Measurements from ENCODE around the gene CUL4A. TPM values are rescaled to one million over a fixed set of nuclear protein-coding genes. Genes with fewer than 3 reads are reported as not detected.

Gene CUL4A
- total RNA-seq, 1 donor from 2014 or later = 81.3 TPM

GRCh38 chr13:113176822-113177221 lies 32.6 kb upstream of the CUL4A start:
- no peak overlapping the region for H3K27ac ChIP-seq (ENCODE audit: low read depth, low read length)
- no peaks in the 10 kb centered on the region for H3K27me3 ChIP-seq (ENCODE audit: insufficient read depth, low read length)
- Mint-ChIP-seq H3K4me3 (ENCODE audit: unreplicated experiment) (no peak overlapping the region), H3K9me3 (ENCODE audit: unreplicated experiment) (no peaks in the 10 kb centered on the region), H3K27me3 (ENCODE audit: low read depth, unreplicated experiment) (no peaks in the 10 kb centered on the region), H3K36me3 (ENCODE audit: low read depth, unreplicated experiment) (peaks cover 32% of the 10 kb centered on the region), H3K4me1 (ENCODE audit: low read depth, unreplicated experiment) (peaks cover 30% of the 10 kb centered on the region), H3K27ac (ENCODE audit: unreplicated experiment) (no peak overlapping the region)
- no peak overlapping the region for H3K4me2 ChIP-seq (ENCODE audit: low read length)
- H3K4me1 ChIP-seq (ENCODE audit: insufficient read depth, low read length) = peaks cover 23% of the 10 kb centered on the region
- FAIRE-seq (no peak), DNase-seq (ENCODE audit: low read depth) (no peak)
- no peak overlapping the region for H3K9ac ChIP-seq (ENCODE audit: low read length)
- peaks cover 27% of the 10 kb centered on the region for H3K36me3 ChIP-seq (ENCODE audit: insufficient read depth, low read length)
- H4K20me1 ChIP-seq (ENCODE audit: insufficient read depth, low read length) = no peaks in the 10 kb centered on the region
- no peaks in the 10 kb centered on the region for H3K9me3 ChIP-seq (ENCODE audit: insufficient read depth, low read depth, low read length)
- no peaks in the 10 kb centered on the region for H3K79me2 ChIP-seq (ENCODE audit: insufficient read depth, low read length)
- H3K4me3 ChIP-seq (ENCODE audit: insufficient read depth, low read depth, low read length) = no peak overlapping the region
- TF ChIP-seq EZH2 (IDR thresholded peaks at IDR 0.05; ENCODE audit: insufficient read depth, low read length) = no peak
- no peak for TF ChIP-seq CTCF (IDR thresholded peaks at IDR 0.05; ENCODE audit: insufficient read depth, low read depth, low read length)
- no peak overlapping the region for H2AFZ ChIP-seq (ENCODE audit: low read depth, low read length)

- H3K4me3 ChIP-seq (ENCODE audit: insufficient read depth, low read depth, low read length) = peak overlapping the region; percentile 46
- H2AFZ ChIP-seq (ENCODE audit: low read depth, low read length) = no peak overlapping the region
These were observed 31.1 kb upstream of the CUL4A start for GRCh38 chr13:113178070-113178895.

More at GRCh38 chr13:113178070-113178895, 31.1 kb upstream of the CUL4A start:
- Histone ChIP-seq H3K9ac (ENCODE audit: low read length) (peak overlapping the region; percentile 82), H3K9me3 (ENCODE audit: insufficient read depth, low read depth, low read length) (no peaks in the 10 kb centered on the region), H3K36me3 (ENCODE audit: insufficient read depth, low read length) (peaks cover 27% of the 10 kb centered on the region), H3K27me3 (ENCODE audit: insufficient read depth, low read length) (no peaks in the 10 kb centered on the region), H3K79me2 (ENCODE audit: insufficient read depth, low read length) (no peaks in the 10 kb centered on the region), H4K20me1 (ENCODE audit: insufficient read depth, low read length) (no peaks in the 10 kb centered on the region), H3K4me2 (ENCODE audit: low read length) (peak overlapping the region; percentile 79), H3K4me1 (ENCODE audit: insufficient read depth, low read length) (peaks cover 23% of the 10 kb centered on the region), H3K27ac (ENCODE audit: low read depth, low read length) (peak overlapping the region; percentile 93)
- H3K27ac Mint-ChIP-seq (ENCODE audit: unreplicated experiment) = peak overlapping the region; percentile 79
- peaks cover 27% of the 10 kb centered on the region for H3K36me3 Mint-ChIP-seq (ENCODE audit: low read depth, unreplicated experiment)
- no peaks in the 10 kb centered on the region for H3K9me3 Mint-ChIP-seq (ENCODE audit: unreplicated experiment)
- peak overlapping the region; percentile 2 for H3K4me3 Mint-ChIP-seq (ENCODE audit: unreplicated experiment)
- peak; percentile 97 for DNase-seq (ENCODE audit: low read depth)
- peak; percentile 99 for FAIRE-seq
- H3K27me3 Mint-ChIP-seq (ENCODE audit: low read depth, unreplicated experiment) = no peaks in the 10 kb centered on the region
- H3K4me1 Mint-ChIP-seq (ENCODE audit: low read depth, unreplicated experiment) = peaks cover 35% of the 10 kb centered on the region
- TF ChIP-seq CTCF (IDR thresholded peaks at IDR 0.05; ENCODE audit: insufficient read depth, low read depth, low read length) (no peak), EZH2 (IDR thresholded peaks at IDR 0.05; ENCODE audit: insufficient read depth, low read length) (no peak)
